Glomerular visceral epithelial cell (primary cell): ENCODE data around the gene CLCA2.
A peak's percentile ranks its signal among the peaks of the same experiment; 100 is the strongest.

Source experiments
- DNase-seq: peaks from one replicate; pipeline ENCODE4 v3.0.0-alpha.2; 2016; ENCODE audit errors: extremely low spot score

CLCA2 gene

GRCh38 chr1:86429122-86429725, 5.3 kb downstream of the CLCA2 start:
- DNase-seq = no peak

- DNase-seq = peak; percentile 65
Measured at GRCh38 chr1:86429835-86430234, 5.9 kb downstream of the CLCA2 start.

GRCh38 chr1:86430376-86430775, 6.4 kb downstream of the CLCA2 start:
- no peak for DNase-seq

- DNase-seq = no peak
Measured at GRCh38 chr1:86434059-86434458, 10.1 kb downstream of the CLCA2 start.

- no peak for DNase-seq
Measured at GRCh38 chr1:86435327-86435726, 11.4 kb downstream of the CLCA2 start.

GRCh38 chr1:86436041-86436440, 12.1 kb downstream of the CLCA2 start:
- DNase-seq = peak; percentile 39

GRCh38 chr1:86441581-86441980, 17.6 kb downstream of the CLCA2 start:
- no peak for DNase-seq

- no peak for DNase-seq
Measured at GRCh38 chr1:86441997-86442396, 18.0 kb downstream of the CLCA2 start.

- DNase-seq = no peak
Measured at GRCh38 chr1:86445919-86446318, 21.9 kb downstream of the CLCA2 start.

- no peak for DNase-seq
Measured at GRCh38 chr1:86447198-86447790, 23.3 kb downstream of the CLCA2 start.

GRCh38 chr1:86448670-86449069, 24.7 kb downstream of the CLCA2 start:
- DNase-seq = no peak

GRCh38 chr1:86449103-86449502, 25.1 kb downstream of the CLCA2 start:
- DNase-seq = no peak

GRCh38 chr1:86450847-86451246, 26.9 kb downstream of the CLCA2 start:
- no peak for DNase-seq

GRCh38 chr1:86453664-86454063, 29.7 kb downstream of the CLCA2 start:
- no peak for DNase-seq

GRCh38 chr1:86455073-86455472, 31.1 kb downstream of the CLCA2 start:
- no peak for DNase-seq

GRCh38 chr1:86460998-86461397, 37.0 kb downstream of the CLCA2 start:
- DNase-seq = no peak

GRCh38 chr1:86461482-86461881, 37.5 kb downstream of the CLCA2 start:
- DNase-seq = no peak

GRCh38 chr1:86464819-86465218, 40.8 kb downstream of the CLCA2 start:
- DNase-seq = no peak

GRCh38 chr1:86466109-86466844, 42.3 kb downstream of the CLCA2 start:
- DNase-seq = no peak

- no peak for DNase-seq
Measured at GRCh38 chr1:86466986-86467385, 43.0 kb downstream of the CLCA2 start.

- DNase-seq = no peak
Measured at GRCh38 chr1:86468501-86468977, 44.6 kb downstream of the CLCA2 start, which contains the start of gene CLCA1. TSS of gene CLCA1 (plus strand) at chr1:86468927. CDS start at chr1:86468972, 45 bp downstream.

- no peak for DNase-seq
Measured at GRCh38 chr1:86470859-86471258, 46.9 kb downstream of the CLCA2 start.

GRCh38 chr1:86471291-86471690, 47.3 kb downstream of the CLCA2 start:
- DNase-seq = no peak
